ENCODE measurements around the gene FRAS1.
"Not testable (repeated sequence)": the region's sequence is repeated elsewhere in the genome, so short reads cannot be mapped to it uniquely, and the experiment has no call there.

The FRAS1 gene

GRCh38 chr4:78119698-78120097 lies 62.6 kb downstream of the FRAS1 start:
- DNase-seq: no peak

DNA sequence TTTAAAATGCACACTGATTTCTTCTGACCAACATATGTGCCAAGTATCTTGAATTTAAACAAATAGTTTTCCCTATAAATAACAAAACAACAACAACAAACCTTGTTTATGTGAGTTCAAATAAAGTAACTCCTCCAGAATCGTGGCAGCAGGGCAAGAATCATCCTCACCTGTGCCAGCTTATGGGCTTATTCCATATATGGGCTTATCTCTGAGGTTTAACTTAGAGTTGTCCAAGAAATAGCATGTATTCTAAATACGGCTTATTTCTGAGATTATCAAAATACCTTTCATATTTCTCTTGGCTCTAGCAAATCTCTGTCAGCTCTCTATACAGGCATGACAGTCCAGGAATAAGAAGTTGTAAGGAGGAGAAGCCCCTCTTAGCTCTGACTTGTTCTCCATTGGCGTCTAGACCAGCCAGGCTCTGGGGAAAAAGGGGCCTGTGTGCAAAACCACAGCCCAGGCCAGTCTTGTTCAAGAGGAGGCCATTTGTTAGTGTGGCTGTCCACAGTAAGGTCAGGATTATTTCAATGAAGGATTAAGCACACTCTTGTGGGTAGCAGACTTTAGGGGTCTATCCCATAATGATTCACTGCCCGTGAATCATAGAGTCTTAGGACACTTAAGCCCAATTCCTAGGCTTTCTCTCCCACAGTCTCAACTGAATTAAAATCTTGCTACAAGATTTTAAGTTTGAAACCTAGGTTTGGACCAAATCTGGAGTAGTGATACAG lies 63.2 kb downstream of the FRAS1 start:
- DNase-seq: peak; percentile 36

DNA sequence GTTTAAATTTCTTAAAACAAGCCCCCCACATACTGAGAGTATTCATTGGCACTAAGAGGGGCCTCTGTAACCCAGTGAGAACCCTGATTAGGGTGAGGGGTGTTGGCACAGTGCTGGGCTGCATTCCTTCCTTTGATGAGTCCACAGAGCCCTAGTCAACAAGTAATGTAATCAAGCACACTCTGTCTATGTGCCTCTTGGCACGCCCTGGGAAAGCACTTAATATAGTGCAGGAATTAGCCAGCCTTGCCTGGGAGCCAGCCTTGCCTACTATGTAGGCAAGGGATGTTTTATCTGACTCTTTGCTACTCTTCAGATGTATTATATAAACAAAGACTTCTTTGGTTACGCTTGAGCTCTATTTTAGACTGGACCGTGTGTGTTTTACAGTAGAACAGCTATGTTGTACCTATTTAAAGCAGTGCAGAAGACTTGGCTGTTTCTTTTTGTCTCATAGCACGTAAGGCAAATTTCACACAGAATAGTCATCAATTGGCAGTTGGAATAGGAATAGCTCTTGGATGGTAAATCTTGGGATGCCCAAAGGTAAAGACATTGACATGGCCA lies 64.3 kb downstream of the FRAS1 start:
- no peak for DNase-seq

GRCh38 chr4:78125834-78126331 lies 68.8 kb downstream of the FRAS1 start:
- not testable (repeated sequence) for DNase-seq

DNA sequence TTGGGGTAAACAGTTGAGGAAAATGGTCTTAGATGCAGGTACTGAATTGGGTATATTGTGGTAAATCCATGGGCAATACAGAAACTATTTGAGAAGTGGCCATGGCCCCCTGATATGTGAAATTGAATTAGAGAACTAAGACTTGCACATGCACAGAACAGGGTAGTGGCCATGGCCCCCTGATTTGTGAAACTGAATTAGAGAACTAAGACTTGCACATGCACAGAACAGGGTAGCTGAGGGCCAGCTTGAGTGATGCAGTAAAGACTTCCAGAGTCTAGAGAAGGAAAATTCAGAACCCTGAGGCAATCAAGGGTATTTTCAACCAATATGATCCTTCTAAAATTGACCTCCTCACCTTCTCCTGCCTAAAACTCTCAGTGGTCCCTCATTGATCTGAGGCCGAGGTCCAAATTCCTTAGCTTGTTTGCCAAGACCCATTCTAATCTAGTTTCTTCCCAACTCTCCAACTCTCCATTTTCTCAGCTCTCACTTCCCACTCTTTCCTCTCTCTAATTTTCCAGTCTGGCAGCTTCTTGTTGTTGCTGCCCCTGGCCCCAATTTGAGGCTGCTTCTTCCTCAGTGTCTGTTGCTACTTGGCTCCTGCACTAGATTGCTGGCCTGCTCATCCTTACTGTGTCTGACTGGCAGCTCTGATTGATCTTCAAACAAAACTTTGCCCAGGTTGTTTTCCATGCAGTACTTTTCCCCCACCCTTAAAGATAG lies 72.4 kb downstream of the FRAS1 start:
- DNase-seq: no peak

DNA sequence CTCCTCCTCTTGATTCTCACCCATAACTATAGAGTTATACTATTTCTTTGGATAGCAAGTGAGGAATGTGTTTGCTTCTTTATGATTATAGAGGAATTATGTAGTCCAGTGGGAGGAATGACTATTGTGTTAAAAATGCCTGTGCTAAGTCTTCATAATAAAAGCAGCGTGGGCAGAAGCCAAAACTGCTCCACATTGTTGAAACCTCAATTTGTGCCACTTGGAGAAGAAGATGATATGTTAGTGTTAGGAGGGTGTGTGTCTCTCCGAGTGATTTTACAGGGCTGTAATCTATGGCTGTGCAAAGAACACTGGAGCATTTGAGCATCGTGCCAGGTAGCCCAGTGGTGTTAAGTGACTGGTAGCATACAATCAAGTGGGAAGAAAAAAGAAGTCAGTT lies 74.3 kb downstream of the FRAS1 start:
- DNase-seq: no peak

DNA sequence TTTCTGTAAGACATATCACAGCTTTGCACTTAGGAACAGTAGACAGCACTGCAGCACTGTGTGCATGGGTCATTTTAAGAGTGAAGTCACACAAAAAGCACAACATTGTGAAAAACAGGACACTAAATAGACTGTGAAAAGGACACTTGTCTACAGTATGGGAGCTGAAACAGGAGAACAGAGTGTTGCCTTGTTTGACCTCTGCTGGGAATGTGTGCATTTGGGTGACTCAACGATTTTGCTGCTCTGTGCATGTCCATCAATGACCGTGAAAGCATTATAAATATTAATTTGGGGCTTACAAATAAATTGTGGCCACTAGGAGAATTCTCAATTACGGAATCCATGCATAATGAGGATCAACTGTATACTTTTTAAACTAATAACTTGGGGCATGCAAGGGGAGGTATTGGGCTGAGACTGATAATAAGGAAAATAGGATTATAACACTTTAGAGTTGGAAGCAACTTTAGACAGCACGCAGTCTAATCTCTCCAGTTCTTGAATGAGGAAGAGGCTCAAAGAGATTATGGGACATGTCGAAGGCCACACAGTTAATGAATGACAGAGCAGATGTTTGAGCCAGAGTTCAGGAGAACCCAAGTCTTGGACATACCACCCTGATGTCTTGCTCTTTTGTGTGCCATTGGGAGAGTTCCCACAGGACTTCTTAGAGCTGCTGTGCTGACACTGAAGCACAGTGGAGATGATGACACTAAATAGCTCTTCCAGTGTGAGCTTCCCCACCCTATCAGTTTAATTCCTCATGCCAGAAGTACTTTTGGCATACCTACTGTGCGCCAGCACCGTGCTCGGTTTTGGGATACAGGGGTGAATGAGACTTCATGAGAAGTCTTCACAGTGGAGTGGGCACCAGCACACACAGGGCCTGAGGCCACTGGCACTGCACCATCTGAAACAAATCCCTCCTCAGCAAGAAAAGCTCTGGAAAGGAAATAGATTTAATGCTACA lies 79.3 kb downstream of the FRAS1 start:
- DNase-seq: peak; percentile 90

DNA sequence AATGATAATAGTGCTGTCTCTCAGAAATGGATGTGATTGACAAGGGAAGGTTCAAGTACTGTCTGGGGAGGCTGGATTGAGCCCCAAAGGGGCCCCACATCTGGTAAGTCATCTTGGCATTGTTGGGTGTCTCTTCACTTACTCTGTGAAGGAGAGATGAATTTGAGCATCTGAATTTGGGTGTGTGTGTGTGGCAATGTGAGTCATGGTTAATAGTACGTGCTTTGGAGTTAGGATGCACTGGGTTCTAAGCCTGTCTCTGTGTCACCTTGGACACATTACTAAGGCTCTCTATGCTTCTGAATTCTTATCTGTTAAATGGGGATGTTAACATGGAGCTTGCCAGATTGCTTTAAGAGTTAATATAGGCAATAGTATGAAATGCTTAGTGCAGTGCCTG lies 80.4 kb downstream of the FRAS1 start:
- DNase-seq: no peak

- no peak for DNase-seq
These were observed 81.1 kb downstream of the FRAS1 start for GRCh38 chr4:78138252-78138651.

DNA sequence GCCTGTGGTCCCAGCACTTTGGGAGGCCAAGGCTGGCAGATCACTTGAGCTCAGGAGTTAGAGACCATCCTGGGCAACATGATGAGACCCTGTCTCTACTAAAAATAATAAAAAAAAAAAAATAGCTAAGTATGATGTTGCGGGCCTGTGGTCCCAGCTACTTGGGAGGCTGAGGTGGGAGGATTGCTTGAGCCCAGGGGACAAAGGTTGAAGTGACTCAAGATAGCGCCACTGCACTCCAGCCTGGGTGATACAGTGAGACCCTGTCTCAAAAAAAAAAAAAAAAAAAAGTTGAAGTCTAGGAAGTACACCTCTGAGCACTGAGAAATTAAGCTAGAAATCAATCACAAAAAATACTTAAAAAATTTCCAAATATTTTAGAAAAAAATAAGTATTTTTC lies 86.5 kb downstream of the FRAS1 start:
- DNase-seq: no peak

DNA sequence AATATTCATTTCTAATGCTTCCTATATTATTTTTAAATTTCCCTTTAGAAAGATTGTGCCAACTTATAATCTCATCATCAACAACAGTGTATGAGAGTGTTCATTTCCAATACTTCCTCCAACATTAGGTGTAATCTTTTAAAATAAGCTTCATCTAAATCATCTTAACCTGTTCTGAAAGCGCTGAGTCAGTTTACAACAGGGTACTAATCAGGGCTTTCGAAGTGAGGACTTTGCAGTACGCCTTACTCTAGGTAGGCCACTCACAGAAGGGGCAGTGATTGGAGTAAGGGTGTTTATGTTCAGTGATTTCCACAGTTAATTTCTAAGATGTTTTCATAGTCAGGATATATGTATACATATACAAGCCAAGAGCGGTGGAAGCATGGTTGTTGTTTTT lies 87.9 kb downstream of the FRAS1 start:
- DNase-seq: no peak

DNA sequence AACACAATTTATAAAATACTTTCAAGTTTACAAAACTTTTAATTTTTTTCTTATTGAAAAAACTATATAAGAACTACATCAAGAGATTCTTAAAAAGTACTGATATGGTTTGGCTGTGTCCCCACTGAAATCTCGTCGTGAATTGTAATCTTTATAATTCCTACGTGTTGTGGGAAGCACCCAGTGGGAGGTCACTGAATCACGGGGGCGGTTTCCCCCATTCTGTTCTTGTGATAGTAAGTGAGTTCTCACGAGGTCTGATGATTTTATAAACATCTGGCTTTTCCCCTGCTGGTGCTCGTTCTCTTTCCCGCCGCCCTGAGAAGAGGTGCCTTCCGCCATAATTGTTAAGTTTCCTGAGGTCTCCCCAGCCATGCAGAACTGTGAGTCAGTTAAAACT lies 88.5 kb downstream of the FRAS1 start:
- no peak for DNase-seq

DNA sequence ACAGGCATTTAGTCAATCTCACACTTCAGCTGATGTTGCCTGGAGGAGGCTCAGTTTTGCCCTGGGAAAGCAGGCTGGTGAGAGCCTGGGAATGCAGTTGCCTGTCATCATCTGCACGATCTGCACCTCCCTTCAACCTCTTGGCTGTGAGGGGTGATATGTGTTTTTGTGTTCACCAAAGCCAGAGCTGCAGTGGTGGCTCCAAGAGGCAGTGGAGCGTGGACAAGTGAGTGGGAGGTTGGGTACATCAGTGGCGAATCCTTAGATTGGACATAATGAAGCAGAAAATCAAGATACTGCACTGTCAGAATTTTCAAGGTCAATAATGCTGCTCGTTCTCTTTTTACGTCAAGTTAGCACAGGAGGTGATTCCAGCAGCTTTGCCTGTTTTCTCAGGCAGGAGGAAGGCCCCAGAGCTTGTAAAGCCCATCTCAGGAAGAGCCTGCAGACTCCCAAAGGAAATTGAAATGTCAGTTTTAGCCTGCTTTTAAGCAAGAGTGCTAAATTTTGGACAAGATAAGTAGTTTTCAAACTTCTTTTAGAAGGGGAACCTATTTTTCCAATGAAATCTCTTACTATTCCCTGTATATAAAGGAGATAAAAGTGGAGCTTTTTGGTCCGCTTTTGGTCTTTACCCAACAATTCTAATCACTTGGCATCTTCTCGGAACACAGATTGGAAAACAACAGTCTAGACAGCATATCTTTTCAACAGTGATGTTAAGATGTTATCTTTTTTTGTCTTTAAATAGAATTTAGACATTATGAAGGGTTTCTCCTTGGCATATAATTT lies 92.8 kb downstream of the FRAS1 start:
- DNase-seq: no peak

DNA sequence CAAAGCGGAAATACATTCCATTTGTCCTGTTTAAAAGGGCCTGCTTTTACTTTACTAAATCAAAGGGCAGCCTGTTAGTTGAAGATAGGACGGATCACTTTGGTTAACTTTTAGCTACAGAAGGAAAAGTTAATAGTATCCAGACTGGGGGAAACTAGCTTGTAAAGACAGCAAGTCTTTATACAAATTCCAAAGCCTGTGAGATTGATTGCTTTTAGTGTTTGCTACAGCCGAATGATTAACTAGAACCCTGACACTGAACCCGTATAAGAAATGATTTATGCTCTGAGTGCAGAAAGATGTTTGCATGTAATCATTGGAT lies 93.4 kb downstream of the FRAS1 start:
- no peak for DNase-seq

DNA sequence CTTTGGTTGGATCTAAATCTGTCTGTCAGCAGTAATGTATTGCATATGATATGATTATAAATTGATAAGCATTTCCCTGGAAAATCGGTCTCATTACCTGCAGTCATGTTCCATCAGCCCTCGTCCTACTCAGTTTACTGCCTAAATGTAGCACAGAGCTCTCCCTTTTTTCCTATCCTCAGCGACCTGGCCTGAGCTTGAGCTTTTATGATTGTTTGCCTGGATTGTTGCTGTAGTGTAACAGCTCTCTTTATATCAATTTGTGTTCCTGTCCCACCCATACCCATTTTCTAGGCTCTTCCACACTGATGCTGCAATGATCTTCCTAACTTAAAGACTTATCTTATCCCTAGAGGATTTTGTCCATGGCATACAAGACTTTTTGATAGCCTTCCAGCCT lies 95.7 kb downstream of the FRAS1 start:
- DNase-seq: no peak

DNA sequence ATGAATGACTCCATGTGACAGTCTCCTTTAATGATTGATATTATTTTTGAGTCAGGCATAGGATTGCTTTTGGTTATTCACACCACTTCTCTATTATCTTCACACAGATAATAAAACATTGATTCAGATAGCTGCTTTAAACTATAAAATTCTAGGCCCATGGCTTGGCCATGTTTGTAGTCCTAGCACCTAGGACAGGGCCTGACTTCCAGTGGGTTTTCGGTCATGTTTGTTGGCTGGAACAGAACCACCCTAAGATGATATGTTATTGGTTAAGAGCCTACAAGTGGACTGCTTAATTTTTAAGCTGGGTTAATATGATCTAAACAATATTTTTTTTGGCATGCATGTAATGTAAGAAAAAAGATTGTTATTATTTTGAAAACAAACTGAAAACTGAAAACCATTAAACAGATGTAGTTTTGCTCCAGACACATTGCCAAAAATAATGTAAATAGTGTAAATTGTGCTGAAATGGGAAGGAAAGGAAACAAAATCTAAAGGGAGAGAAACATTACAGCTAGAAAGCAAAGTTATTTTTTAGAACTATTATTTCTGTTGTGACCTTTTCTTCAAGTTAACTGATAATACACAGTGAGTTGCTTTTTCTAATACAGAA lies 98.0 kb downstream of the FRAS1 start:
- DNase-seq: no peak

- DNase-seq: no peak
These were observed 98.5 kb downstream of the FRAS1 start for GRCh38 chr4:78155616-78156105.

GRCh38 chr4:78156520-78156919 lies 99.4 kb downstream of the FRAS1 start:
- DNase-seq: no peak

- no peak for DNase-seq
These were observed 105.2 kb downstream of the FRAS1 start for GRCh38 chr4:78162342-78162741.

DNA sequence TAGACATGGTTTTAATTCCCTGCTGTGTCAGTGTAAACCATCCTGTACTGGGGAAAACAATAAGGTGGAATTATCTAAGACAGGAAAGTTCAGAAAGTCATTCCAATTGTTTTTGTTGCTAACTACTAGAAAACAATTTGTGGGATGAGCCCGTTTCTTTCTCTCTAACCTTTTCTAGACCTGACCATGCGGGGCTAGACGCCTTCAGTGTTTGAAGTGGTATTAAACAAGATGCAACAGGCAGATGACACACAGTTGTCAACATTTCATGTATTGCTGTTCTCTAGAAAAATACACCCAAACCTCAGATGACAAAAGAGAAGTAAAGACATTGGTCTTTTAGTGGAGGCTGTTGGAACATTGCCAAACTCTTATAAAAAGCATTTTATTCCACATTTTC lies 105.7 kb downstream of the FRAS1 start:
- DNase-seq: no peak

- DNase-seq: no peak
These were observed 108.6 kb downstream of the FRAS1 start for GRCh38 chr4:78165758-78166157.

GRCh38 chr4:78166622-78167021 lies 109.5 kb downstream of the FRAS1 start:
- no peak for DNase-seq

Measured in NCI-H82 (cell line).